AG09309 (cell line): Measurements from ENCODE around the gene GALNT18.

Experiments used
- DNase-seq: peaks from one replicate; pipeline ENCODE4 v3.0.0-alpha.2; 2010; ENCODE audit warnings: low read depth
- H3K4me3 ChIP-seq: 2 replicates; pipeline ENCODE4 v1.5.1; 2011; ENCODE audit warnings: mild to moderate bottlenecking, low read depth, low read length, moderate library complexity; ENCODE audit not compliant: control insufficient read depth
- CTCF ChIP-seq: IDR thresholded peaks from 2 replicates; pipeline ENCODE4 v1.5.1; 2011; ENCODE audit warnings: mild to moderate bottlenecking, low read depth, low read length, inconsistent platforms; ENCODE audit not compliant: insufficient read depth, control insufficient read depth; ENCODE audit errors: missing control alignments

Gene GALNT18

GRCh38 chr11:11605821-11606450 is 15.9 kb downstream of the GALNT18 start:
- DNase-seq = no peak

GRCh38 chr11:11605181-11605580 is 16.6 kb downstream of the GALNT18 start:
- TF ChIP-seq CTCF = no peak
- no peak overlapping the region for H3K4me3 ChIP-seq
- no peak for DNase-seq

More at GRCh38 chr11:11605821-11606450, 15.9 kb downstream of the GALNT18 start:
- H3K4me3 ChIP-seq = no peak overlapping the region
- TF ChIP-seq CTCF = no peak

- H3K4me3 ChIP-seq = no peak overlapping the region
- TF ChIP-seq CTCF = no peak
- no peak for DNase-seq
Observed at GRCh38 chr11:11604370-11604990, 17.3 kb downstream of the GALNT18 start.

- no peak for TF ChIP-seq CTCF
- H3K4me3 ChIP-seq = no peak overlapping the region
- no peak for DNase-seq
Observed at GRCh38 chr11:11602011-11602410, 19.8 kb downstream of the GALNT18 start.

GRCh38 chr11:11600288-11600687 is 21.5 kb downstream of the GALNT18 start:
- no peak overlapping the region for H3K4me3 ChIP-seq
- no peak for TF ChIP-seq CTCF
- DNase-seq = no peak

- no peak overlapping the region for H3K4me3 ChIP-seq
- no peak for DNase-seq
- TF ChIP-seq CTCF = no peak
Observed at GRCh38 chr11:11598243-11598642, 23.6 kb downstream of the GALNT18 start.
